COLO668 (cell line): Measurements from ENCODE around the gene SLC17A8.

ENCODE experiments used
- DNase-seq: peaks from one replicate; lab custom pipeline; 2025; ENCODE audit not compliant: unreplicated experiment; lab: John Stamatoyannopoulos, UW

Gene SLC17A8

DNA sequence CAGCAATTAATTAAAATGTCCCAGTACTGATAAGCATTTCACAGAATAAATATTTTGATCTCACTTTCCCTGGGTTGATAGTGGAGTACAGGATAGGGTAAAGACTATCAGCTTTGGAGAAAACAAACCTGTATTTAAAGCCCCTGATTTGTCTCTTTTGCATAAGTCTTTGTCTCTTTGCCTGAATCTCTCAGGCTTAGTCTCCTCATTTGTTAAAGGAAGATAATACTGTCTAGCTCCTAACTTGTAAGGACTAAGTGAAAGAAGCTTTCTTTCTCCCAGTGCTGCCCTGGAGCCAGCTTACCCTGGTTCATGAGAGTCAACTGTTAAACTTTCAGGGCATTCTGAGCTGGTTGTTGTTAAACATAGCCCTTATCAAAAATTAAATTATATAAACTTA lies 111.3 kb downstream of the SLC17A8 start:
- DNase-seq: no peak
